ENCODE measurements around the gene DOCK1.

Gene DOCK1

GRCh38 chr10:127272076-127272475, 366.8 kb downstream of the DOCK1 start:
- DNase-seq = no peak
- Mint-ChIP-seq H3K27me3 (peaks cover 7 to 10% of the 10 kb centered on the region in 2 donors), H3K36me3 (ENCODE audit: insufficient read depth) (peaks cover 3% of the 10 kb centered on the region), H3K9me3 (peaks cover 0 to 1% of the 10 kb centered on the region in 2 donors), H3K4me1 (ENCODE audit: low read depth in 2 of 2) (no peaks in the 10 kb centered on the region), H3K4me3 (no peak overlapping the region), H3K27ac (no peak overlapping the region)
- ATAC-seq (replicated peaks) = no peak

GRCh38 chr10:127275272-127275671, 370.0 kb downstream of the DOCK1 start:
- H3K9me3 Mint-ChIP-seq = peaks cover 0 to 1% of the 10 kb centered on the region in 2 donors
- no peak for DNase-seq
- H3K36me3 Mint-ChIP-seq (ENCODE audit: insufficient read depth) = peaks cover 3% of the 10 kb centered on the region
- ATAC-seq (replicated peaks) = no peak
- H3K4me3 Mint-ChIP-seq = no peak overlapping the region
- no peak overlapping the region for H3K27ac Mint-ChIP-seq
- peaks cover 6% of the 10 kb centered on the region in 2 donors for H3K27me3 Mint-ChIP-seq
- H3K4me1 Mint-ChIP-seq (ENCODE audit: low read depth in 2 of 2) = no peaks in the 10 kb centered on the region

- H3K36me3 Mint-ChIP-seq (ENCODE audit: insufficient read depth) = peaks cover 3% of the 10 kb centered on the region
- H3K27ac Mint-ChIP-seq = no peak overlapping the region
Observed at GRCh38 chr10:127275793-127276450, 370.7 kb downstream of the DOCK1 start.

GRCh38 chr10:127276794-127277462, 371.7 kb downstream of the DOCK1 start:
- H3K9me3 Mint-ChIP-seq = no peaks in the 10 kb centered on the region
- ATAC-seq (replicated peaks) (no peak), DNase-seq (no peak)
- H3K4me3 Mint-ChIP-seq = no peak overlapping the region
- peaks cover 3% of the 10 kb centered on the region for H3K36me3 Mint-ChIP-seq (ENCODE audit: insufficient read depth)
- no peak overlapping the region for H3K27ac Mint-ChIP-seq
- H3K4me1 Mint-ChIP-seq (ENCODE audit: low read depth in 2 of 2) = no peaks in the 10 kb centered on the region
- H3K27me3 Mint-ChIP-seq = no peaks in the 10 kb centered on the region

More at GRCh38 chr10:127275793-127276450, 370.7 kb downstream of the DOCK1 start:
- no peak for ATAC-seq (replicated peaks)
- no peaks in the 10 kb centered on the region for H3K9me3 Mint-ChIP-seq
- DNase-seq = no peak
- H3K4me1 Mint-ChIP-seq (ENCODE audit: low read depth in 2 of 2) = no peaks in the 10 kb centered on the region
- H3K27me3 Mint-ChIP-seq = no peaks in the 10 kb centered on the region
- no peak overlapping the region for H3K4me3 Mint-ChIP-seq

- no peak overlapping the region for H3K27ac Mint-ChIP-seq
- peaks cover 3% of the 10 kb centered on the region for H3K36me3 Mint-ChIP-seq (ENCODE audit: insufficient read depth)
- no peak for ATAC-seq (replicated peaks)
- peaks cover 0 to 4% of the 10 kb centered on the region in 2 donors for H3K4me1 Mint-ChIP-seq (ENCODE audit: low read depth in 2 of 2)
- no peaks in the 10 kb centered on the region for H3K9me3 Mint-ChIP-seq
- H3K27me3 Mint-ChIP-seq = no peaks in the 10 kb centered on the region
- H3K4me3 Mint-ChIP-seq = no peak overlapping the region
- no peak for DNase-seq
Observed at GRCh38 chr10:127278001-127278400, 372.8 kb downstream of the DOCK1 start.

GRCh38 chr10:127279334-127279774, 374.1 kb downstream of the DOCK1 start:
- no peaks in the 10 kb centered on the region for H3K9me3 Mint-ChIP-seq
- no peaks in the 10 kb centered on the region for H3K27me3 Mint-ChIP-seq
- H3K4me3 Mint-ChIP-seq = no peak overlapping the region
- DNase-seq (no peak), ATAC-seq (replicated peaks) (no peak)
- peaks cover 3% of the 10 kb centered on the region for H3K36me3 Mint-ChIP-seq (ENCODE audit: insufficient read depth)
- H3K4me1 Mint-ChIP-seq (ENCODE audit: low read depth in 2 of 2) = peaks cover 0 to 4% of the 10 kb centered on the region in 2 donors
- H3K27ac Mint-ChIP-seq = no peak overlapping the region

GRCh38 chr10:127280446-127280845, 375.2 kb downstream of the DOCK1 start:
- Mint-ChIP-seq H3K4me3 (no peak overlapping the region), H3K27ac (no peak overlapping the region), H3K9me3 (peaks cover 0 to 1% of the 10 kb centered on the region in 2 donors), H3K4me1 (ENCODE audit: low read depth in 2 of 2) (peaks cover 0 to 4% of the 10 kb centered on the region in 2 donors), H3K36me3 (ENCODE audit: insufficient read depth) (peaks cover 2% of the 10 kb centered on the region), H3K27me3 (no peaks in the 10 kb centered on the region)
- ATAC-seq (replicated peaks) (no peak), DNase-seq (no peak)

- H3K27ac Mint-ChIP-seq = no peak overlapping the region
- no peak overlapping the region for H3K4me3 Mint-ChIP-seq
Observed at GRCh38 chr10:127283017-127283416, 377.8 kb downstream of the DOCK1 start.

GRCh38 chr10:127283576-127283975, 378.3 kb downstream of the DOCK1 start:
- DNase-seq (no peak), ATAC-seq (replicated peaks) (no peak)
- no peak overlapping the region for H3K27ac Mint-ChIP-seq
- peaks cover 0 to 4% of the 10 kb centered on the region in 2 donors for H3K9me3 Mint-ChIP-seq
- H3K4me1 Mint-ChIP-seq (ENCODE audit: low read depth in 2 of 2) = peaks cover 0 to 4% of the 10 kb centered on the region in 2 donors
- H3K36me3 Mint-ChIP-seq (ENCODE audit: insufficient read depth) = no peaks in the 10 kb centered on the region
- H3K4me3 Mint-ChIP-seq = no peak overlapping the region
- H3K27me3 Mint-ChIP-seq = no peaks in the 10 kb centered on the region

More at GRCh38 chr10:127283017-127283416, 377.8 kb downstream of the DOCK1 start:
- peaks cover 0 to 2% of the 10 kb centered on the region in 2 donors for H3K9me3 Mint-ChIP-seq
- ATAC-seq (replicated peaks) = no peak
- H3K36me3 Mint-ChIP-seq (ENCODE audit: insufficient read depth) = no peaks in the 10 kb centered on the region
- H3K4me1 Mint-ChIP-seq (ENCODE audit: low read depth in 2 of 2) = peaks cover 0 to 4% of the 10 kb centered on the region in 2 donors
- DNase-seq = no peak
- no peaks in the 10 kb centered on the region for H3K27me3 Mint-ChIP-seq

GRCh38 chr10:127290850-127291249, 385.6 kb downstream of the DOCK1 start:
- H3K36me3 Mint-ChIP-seq (ENCODE audit: insufficient read depth) = no peaks in the 10 kb centered on the region
- H3K27ac Mint-ChIP-seq = no peak overlapping the region
- no peak for ATAC-seq (replicated peaks)
- H3K4me3 Mint-ChIP-seq = no peak overlapping the region
- H3K27me3 Mint-ChIP-seq = no peaks in the 10 kb centered on the region
- DNase-seq = no peak
- peaks cover 0 to 2% of the 10 kb centered on the region in 2 donors for H3K9me3 Mint-ChIP-seq
- H3K4me1 Mint-ChIP-seq (ENCODE audit: low read depth in 2 of 2) = peaks cover 18 to 24% of the 10 kb centered on the region in 2 donors

GRCh38 chr10:127291329-127291728, 386.1 kb downstream of the DOCK1 start:
- no peak for ATAC-seq (replicated peaks)

GRCh38 chr10:127292888-127293287, 387.7 kb downstream of the DOCK1 start:
- DNase-seq = no peak
- peak overlapping the region; percentile 18 to 34 for H3K4me3 Mint-ChIP-seq
- H3K36me3 Mint-ChIP-seq (ENCODE audit: insufficient read depth) = no peaks in the 10 kb centered on the region
- H3K4me1 Mint-ChIP-seq (ENCODE audit: low read depth in 2 of 2) = peaks cover 18 to 25% of the 10 kb centered on the region in 2 donors
- H3K27ac Mint-ChIP-seq = no peak overlapping the region
- no peak for ATAC-seq (replicated peaks)
- peaks cover 0 to 2% of the 10 kb centered on the region in 2 donors for H3K9me3 Mint-ChIP-seq
- no peaks in the 10 kb centered on the region for H3K27me3 Mint-ChIP-seq

More at GRCh38 chr10:127291329-127291728, 386.1 kb downstream of the DOCK1 start:
- no peak overlapping the region for H3K27ac Mint-ChIP-seq
- H3K4me3 Mint-ChIP-seq = peak overlapping the region in 1 of 2 donors; percentile 13
- peaks cover 18 to 25% of the 10 kb centered on the region in 2 donors for H3K4me1 Mint-ChIP-seq (ENCODE audit: low read depth in 2 of 2)
- peaks cover 0 to 2% of the 10 kb centered on the region in 2 donors for H3K9me3 Mint-ChIP-seq
- DNase-seq = no peak
- H3K27me3 Mint-ChIP-seq = no peaks in the 10 kb centered on the region
- no peaks in the 10 kb centered on the region for H3K36me3 Mint-ChIP-seq (ENCODE audit: insufficient read depth)

GRCh38 chr10:127293640-127294039, 388.4 kb downstream of the DOCK1 start:
- ATAC-seq (replicated peaks) (peak; percentile 93), DNase-seq (peak; percentile 32 to 38 (median 33))
- H3K4me1 Mint-ChIP-seq (ENCODE audit: low read depth in 2 of 2) = peaks cover 18 to 25% of the 10 kb centered on the region in 2 donors
- no peaks in the 10 kb centered on the region for H3K27me3 Mint-ChIP-seq
- peak overlapping the region; percentile 47 to 65 for H3K4me3 Mint-ChIP-seq
- H3K9me3 Mint-ChIP-seq = no peaks in the 10 kb centered on the region
- no peaks in the 10 kb centered on the region for H3K36me3 Mint-ChIP-seq (ENCODE audit: insufficient read depth)
- no peak overlapping the region for H3K27ac Mint-ChIP-seq

- Mint-ChIP-seq H3K4me3 (no peak overlapping the region), H3K27me3 (no peaks in the 10 kb centered on the region), H3K4me1 (ENCODE audit: low read depth in 2 of 2) (peaks cover 18 to 25% of the 10 kb centered on the region in 2 donors), H3K36me3 (ENCODE audit: insufficient read depth) (no peaks in the 10 kb centered on the region), H3K9me3 (no peaks in the 10 kb centered on the region), H3K27ac (no peak overlapping the region)
- no peak for ATAC-seq (replicated peaks)
- DNase-seq = no peak
Observed at GRCh38 chr10:127296696-127297095, 391.5 kb downstream of the DOCK1 start.
